ENCODE data around the gene CHTF18.

Gene CHTF18

DNA sequence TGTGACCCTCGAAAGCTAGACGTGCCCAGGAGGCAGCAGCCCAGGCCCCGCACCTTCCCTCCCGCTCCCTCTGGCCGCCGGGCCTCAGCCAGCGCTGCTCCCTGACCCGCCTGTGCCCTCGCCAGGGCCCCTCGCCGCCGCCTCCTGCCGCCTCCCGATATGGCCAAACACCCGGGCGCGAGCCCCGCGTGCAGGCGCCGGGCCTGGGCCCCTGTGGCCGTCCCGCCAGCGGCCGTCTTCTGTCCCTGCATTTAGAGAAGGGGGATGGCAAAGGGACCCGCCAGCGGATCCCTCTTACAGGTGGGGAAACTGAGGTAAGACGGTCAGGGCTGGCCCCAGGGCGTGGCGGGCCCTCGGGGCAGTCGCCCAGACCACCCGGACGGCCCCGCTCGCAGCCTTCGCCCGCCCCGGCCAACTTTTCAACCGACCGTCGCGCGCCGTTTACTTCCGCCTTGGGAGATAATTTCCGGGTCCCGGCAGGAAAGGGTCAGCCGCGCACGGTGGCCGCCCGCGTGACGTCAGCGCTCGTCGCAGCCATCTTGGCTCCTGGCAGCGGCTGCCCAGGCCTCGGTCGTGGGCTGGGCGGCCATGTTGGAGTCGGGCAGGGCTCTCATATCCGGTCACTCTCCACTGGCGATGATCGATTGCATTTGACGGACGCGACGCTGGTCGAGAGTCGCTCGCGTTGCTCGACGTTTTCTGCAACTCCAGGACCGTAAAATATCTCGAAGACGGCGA is 19.1 kb downstream of the CHTF18 start (continued):
- TF ChIP-seq, protein P1, sequence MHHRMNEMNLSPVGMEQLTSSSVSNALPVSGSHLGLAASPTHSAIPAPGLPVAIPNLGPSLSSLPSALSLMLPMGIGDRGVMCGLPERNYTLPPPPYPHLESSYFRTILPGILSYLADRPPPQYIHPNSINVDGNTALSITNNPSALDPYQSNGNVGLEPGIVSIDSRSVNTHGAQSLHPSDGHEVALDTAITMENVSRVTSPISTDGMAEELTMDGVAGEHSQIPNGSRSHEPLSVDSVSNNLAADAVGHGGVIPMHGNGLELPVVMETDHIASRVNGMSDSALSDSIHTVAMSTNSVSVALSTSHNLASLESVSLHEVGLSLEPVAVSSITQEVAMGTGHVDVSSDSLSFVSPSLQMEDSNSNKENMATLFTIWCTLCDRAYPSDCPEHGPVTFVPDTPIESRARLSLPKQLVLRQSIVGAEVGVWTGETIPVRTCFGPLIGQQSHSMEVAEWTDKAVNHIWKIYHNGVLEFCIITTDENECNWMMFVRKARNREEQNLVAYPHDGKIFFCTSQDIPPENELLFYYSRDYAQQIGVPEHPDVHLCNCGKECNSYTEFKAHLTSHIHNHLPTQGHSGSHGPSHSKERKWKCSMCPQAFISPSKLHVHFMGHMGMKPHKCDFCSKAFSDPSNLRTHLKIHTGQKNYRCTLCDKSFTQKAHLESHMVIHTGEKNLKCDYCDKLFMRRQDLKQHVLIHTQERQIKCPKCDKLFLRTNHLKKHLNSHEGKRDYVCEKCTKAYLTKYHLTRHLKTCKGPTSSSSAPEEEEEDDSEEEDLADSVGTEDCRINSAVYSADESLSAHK (tag by site-specific recombination; IDR thresholded peaks at IDR 0.05): no peak
- peak; percentile 99 for TF ChIP-seq ZBTB21 (tag by site-specific recombination; IDR thresholded peaks at IDR 0.05)
- TF ChIP-seq ZNF248 (tag by site-specific recombination; IDR thresholded peaks at IDR 0.05): no peak
- no peak for TF ChIP-seq ZNF274 (IDR thresholded peaks at IDR 0.05; ENCODE audit: low read length)
- no peak for TF ChIP-seq ZNF274 (tag by site-specific recombination; IDR thresholded peaks at IDR 0.05; ENCODE audit: borderline replicate concordance)
- TF ChIP-seq YY1 (tag by site-specific recombination; IDR thresholded peaks at IDR 0.05): peak; percentile 99
- TF ChIP-seq, protein P2, sequence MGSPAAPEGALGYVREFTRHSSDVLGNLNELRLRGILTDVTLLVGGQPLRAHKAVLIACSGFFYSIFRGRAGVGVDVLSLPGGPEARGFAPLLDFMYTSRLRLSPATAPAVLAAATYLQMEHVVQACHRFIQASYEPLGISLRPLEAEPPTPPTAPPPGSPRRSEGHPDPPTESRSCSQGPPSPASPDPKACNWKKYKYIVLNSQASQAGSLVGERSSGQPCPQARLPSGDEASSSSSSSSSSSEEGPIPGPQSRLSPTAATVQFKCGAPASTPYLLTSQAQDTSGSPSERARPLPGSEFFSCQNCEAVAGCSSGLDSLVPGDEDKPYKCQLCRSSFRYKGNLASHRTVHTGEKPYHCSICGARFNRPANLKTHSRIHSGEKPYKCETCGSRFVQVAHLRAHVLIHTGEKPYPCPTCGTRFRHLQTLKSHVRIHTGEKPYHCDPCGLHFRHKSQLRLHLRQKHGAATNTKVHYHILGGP (tag by site-specific recombination; IDR thresholded peaks at IDR 0.05): no peak
- no peak for TF ChIP-seq WT1 (tag by site-specific recombination; IDR thresholded peaks at IDR 0.05)
- TF ChIP-seq, protein P3, sequence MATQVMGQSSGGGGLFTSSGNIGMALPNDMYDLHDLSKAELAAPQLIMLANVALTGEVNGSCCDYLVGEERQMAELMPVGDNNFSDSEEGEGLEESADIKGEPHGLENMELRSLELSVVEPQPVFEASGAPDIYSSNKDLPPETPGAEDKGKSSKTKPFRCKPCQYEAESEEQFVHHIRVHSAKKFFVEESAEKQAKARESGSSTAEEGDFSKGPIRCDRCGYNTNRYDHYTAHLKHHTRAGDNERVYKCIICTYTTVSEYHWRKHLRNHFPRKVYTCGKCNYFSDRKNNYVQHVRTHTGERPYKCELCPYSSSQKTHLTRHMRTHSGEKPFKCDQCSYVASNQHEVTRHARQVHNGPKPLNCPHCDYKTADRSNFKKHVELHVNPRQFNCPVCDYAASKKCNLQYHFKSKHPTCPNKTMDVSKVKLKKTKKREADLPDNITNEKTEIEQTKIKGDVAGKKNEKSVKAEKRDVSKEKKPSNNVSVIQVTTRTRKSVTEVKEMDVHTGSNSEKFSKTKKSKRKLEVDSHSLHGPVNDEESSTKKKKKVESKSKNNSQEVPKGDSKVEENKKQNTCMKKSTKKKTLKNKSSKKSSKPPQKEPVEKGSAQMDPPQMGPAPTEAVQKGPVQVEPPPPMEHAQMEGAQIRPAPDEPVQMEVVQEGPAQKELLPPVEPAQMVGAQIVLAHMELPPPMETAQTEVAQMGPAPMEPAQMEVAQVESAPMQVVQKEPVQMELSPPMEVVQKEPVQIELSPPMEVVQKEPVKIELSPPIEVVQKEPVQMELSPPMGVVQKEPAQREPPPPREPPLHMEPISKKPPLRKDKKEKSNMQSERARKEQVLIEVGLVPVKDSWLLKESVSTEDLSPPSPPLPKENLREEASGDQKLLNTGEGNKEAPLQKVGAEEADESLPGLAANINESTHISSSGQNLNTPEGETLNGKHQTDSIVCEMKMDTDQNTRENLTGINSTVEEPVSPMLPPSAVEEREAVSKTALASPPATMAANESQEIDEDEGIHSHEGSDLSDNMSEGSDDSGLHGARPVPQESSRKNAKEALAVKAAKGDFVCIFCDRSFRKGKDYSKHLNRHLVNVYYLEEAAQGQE (tag by site-specific recombination; IDR thresholded peaks at IDR 0.05): peak; percentile 28; the same call in 1 of the 2 replicates
- TF ChIP-seq ZNF292 (tag by site-specific recombination; IDR thresholded peaks at IDR 0.05; ENCODE audit: borderline replicate concordance, low read depth): no peak
- no peak for TF ChIP-seq ZNF670 (tag by site-specific recombination; IDR thresholded peaks at IDR 0.05; ENCODE audit: low read depth)
- no peak; the same call in 1 of the 2 replicates for TF ChIP-seq GLIS2 (tag by site-specific recombination; IDR thresholded peaks at IDR 0.05)
- TF ChIP-seq BCL11A (tag by site-specific recombination; IDR thresholded peaks at IDR 0.05; ENCODE audit: low read depth): peak; percentile 86
- TF ChIP-seq ZSCAN16 (tag by site-specific recombination; IDR thresholded peaks at IDR 0.05): no peak
- peak; percentile 88 for TF ChIP-seq ZBTB20 (tag by site-specific recombination; IDR thresholded peaks at IDR 0.05)
- TF ChIP-seq EGR2 (tag by site-specific recombination; IDR thresholded peaks at IDR 0.05; ENCODE audit: low read depth): no peak
- TF ChIP-seq ZNF707 (tag by site-specific recombination; IDR thresholded peaks at IDR 0.05): no peak
- TF ChIP-seq, protein P4, sequence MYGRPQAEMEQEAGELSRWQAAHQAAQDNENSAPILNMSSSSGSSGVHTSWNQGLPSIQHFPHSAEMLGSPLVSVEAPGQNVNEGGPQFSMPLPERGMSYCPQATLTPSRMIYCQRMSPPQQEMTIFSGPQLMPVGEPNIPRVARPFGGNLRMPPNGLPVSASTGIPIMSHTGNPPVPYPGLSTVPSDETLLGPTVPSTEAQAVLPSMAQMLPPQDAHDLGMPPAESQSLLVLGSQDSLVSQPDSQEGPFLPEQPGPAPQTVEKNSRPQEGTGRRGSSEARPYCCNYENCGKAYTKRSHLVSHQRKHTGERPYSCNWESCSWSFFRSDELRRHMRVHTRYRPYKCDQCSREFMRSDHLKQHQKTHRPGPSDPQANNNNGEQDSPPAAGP (tag by site-specific recombination; IDR thresholded peaks at IDR 0.05): peak; percentile 65; the same call in 1 of the 2 replicates
- peak; percentile 92 for TF ChIP-seq FEZF1 (tag by site-specific recombination; IDR thresholded peaks at IDR 0.05)
- peak; percentile 80; the same call in 1 of the 2 replicates for TF ChIP-seq ZNF76 (tag by site-specific recombination; IDR thresholded peaks at IDR 0.05; ENCODE audit: borderline replicate concordance, low read depth)
- TF ChIP-seq, protein P5, sequence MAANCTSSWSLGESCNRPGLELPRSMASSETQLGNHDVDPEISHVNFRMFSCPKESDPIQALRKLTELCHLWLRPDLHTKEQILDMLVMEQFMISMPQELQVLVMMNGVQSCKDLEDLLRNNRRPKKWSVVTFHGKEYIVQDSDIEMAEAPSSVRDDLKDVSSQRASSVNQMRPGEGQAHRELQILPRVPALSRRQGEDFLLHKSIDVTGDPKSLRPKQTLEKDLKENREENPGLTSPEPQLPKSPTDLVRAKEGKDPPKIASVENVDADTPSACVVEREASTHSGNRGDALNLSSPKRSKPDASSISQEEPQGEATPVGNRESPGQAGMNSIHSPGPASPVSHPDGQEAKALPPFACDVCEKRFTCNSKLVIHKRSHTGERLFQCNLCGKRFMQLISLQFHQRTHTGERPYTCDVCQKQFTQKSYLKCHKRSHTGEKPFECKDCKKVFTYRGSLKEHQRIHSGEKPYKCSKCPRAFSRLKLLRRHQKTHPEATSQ (tag by site-specific recombination; IDR thresholded peaks at IDR 0.05): 0 out of 2 replicates have a peak, but pooled peaks have one; percentile 30
- TF ChIP-seq, protein P6, sequence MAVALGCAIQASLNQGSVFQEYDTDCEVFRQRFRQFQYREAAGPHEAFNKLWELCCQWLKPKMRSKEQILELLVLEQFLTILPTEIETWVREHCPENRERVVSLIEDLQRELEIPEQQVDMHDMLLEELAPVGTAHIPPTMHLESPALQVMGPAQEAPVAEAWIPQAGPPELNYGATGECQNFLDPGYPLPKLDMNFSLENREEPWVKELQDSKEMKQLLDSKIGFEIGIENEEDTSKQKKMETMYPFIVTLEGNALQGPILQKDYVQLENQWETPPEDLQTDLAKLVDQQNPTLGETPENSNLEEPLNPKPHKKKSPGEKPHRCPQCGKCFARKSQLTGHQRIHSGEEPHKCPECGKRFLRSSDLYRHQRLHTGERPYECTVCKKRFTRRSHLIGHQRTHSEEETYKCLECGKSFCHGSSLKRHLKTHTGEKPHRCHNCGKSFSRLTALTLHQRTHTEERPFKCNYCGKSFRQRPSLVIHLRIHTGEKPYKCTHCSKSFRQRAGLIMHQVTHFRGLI (tag by site-specific recombination; IDR thresholded peaks at IDR 0.05): peak; percentile 49
- 0 out of 2 replicates have a peak, but pooled peaks have one; percentile 25 for TF ChIP-seq ZNF221 (tag by site-specific recombination; IDR thresholded peaks at IDR 0.05; ENCODE audit: borderline replicate concordance)
- TF ChIP-seq, protein P7, sequence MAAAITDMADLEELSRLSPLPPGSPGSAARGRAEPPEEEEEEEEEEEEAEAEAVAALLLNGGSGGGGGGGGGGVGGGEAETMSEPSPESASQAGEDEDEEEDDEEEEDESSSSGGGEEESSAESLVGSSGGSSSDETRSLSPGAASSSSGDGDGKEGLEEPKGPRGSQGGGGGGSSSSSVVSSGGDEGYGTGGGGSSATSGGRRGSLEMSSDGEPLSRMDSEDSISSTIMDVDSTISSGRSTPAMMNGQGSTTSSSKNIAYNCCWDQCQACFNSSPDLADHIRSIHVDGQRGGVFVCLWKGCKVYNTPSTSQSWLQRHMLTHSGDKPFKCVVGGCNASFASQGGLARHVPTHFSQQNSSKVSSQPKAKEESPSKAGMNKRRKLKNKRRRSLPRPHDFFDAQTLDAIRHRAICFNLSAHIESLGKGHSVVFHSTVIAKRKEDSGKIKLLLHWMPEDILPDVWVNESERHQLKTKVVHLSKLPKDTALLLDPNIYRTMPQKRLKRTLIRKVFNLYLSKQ (tag by site-specific recombination; IDR thresholded peaks at IDR 0.05; ENCODE audit: borderline replicate concordance): no peak
- no peak for TF ChIP-seq ZNF112 (tag by site-specific recombination; IDR thresholded peaks at IDR 0.05)
- TF ChIP-seq ZFP41 (tag by site-specific recombination; IDR thresholded peaks at IDR 0.05; ENCODE audit: borderline replicate concordance): no peak
